Neural cell (in vitro differentiated cells): ENCODE measurements around the gene SHISA9. TPM values are rescaled to one million over a fixed set of nuclear protein-coding genes. Genes with fewer than 3 reads are reported as not detected.

Experiments
- H2AFZ ChIP-seq: fragments of 200-600, 300-800 bp; sonication (generic), shearing (Covaris generic); 2 replicates; pipeline ENCODE4 v1.6.0; 2014; ENCODE audit warnings: low read depth, mild to moderate bottlenecking, antibody characterized with exemption, low read length, moderate library complexity
- H3F3A ChIP-seq: fragments of 200-600 bp; shearing (Covaris generic); 2 replicates; pipeline ENCODE4 v1.6.1; 2016; ENCODE audit warnings: mild to moderate bottlenecking, moderate library complexity, mixed read lengths, antibody characterized with exemption, low read length; ENCODE audit not compliant: insufficient read depth, poor library complexity, severe bottlenecking
- H3K27ac ChIP-seq: fragments of 200-600, 300-800 bp; sonication (generic), shearing (Covaris generic); 2 replicates; pipeline ENCODE4 v1.5.1; 2014; ENCODE audit warnings: mild to moderate bottlenecking, low read length, moderate library complexity
- H3K27me3 ChIP-seq: fragments of 300-800, 200-600 bp; sonication (generic), shearing (Covaris generic); 2 replicates; pipeline ENCODE4 v1.6.0; 2014; ENCODE audit warnings: mild to moderate bottlenecking, low read depth, low read length, moderate library complexity; ENCODE audit not compliant: insufficient read depth
- H3K36me3 ChIP-seq: fragments of 300-800, 200-600 bp; sonication (generic), shearing (Covaris generic); 2 replicates; pipeline ENCODE4 v1.5.1; 2014; ENCODE audit warnings: mild to moderate bottlenecking, antibody characterized with exemption, low read length, moderate library complexity; ENCODE audit not compliant: insufficient read depth
- H3K4me2 ChIP-seq: fragments of 300-800, 200-600 bp; sonication (generic), shearing (Covaris generic); 2 replicates; pipeline ENCODE4 v1.6.0; 2014; ENCODE audit warnings: mild to moderate bottlenecking, low read length
- H3K4me3 ChIP-seq: fragments of 300-800, 200-600 bp; sonication (generic), shearing (Covaris generic); 2 replicates; pipeline ENCODE4 v1.5.1; 2014; ENCODE audit warnings: mild to moderate bottlenecking, low read length, moderate library complexity
- H3K79me2 ChIP-seq: fragments of 200-600 bp; shearing (Covaris generic); replicated peaks from 2 replicates; pipeline ENCODE4 v1.6.0; 2014; ENCODE audit warnings: mild to moderate bottlenecking, low read length, moderate library complexity; ENCODE audit not compliant: insufficient read depth
- H3K9ac ChIP-seq: fragments of 300-800, 200-600 bp; sonication (generic), shearing (Covaris generic); 2 replicates; pipeline ENCODE4 v1.6.1; 2016; ENCODE audit warnings: mild to moderate bottlenecking, low read length, mixed read lengths
- H3K9me2 ChIP-seq: fragments of 200-600 bp; shearing (Covaris generic); 2 replicates; pipeline ENCODE4 v1.6.1; 2016; ENCODE audit warnings: mild to moderate bottlenecking, low read length, mixed read lengths; ENCODE audit not compliant: insufficient read depth
- H3K9me3 ChIP-seq: fragments of 200-600, 300-800 bp; sonication (generic), shearing (Covaris generic); 2 replicates; pipeline ENCODE4 v1.6.1; 2016; ENCODE audit warnings: mild to moderate bottlenecking, mixed run types, low read length, moderate library complexity, mixed read lengths
- H4K20me1 ChIP-seq: fragments of 200-600 bp; shearing (Covaris generic); 2 replicates; pipeline ENCODE4 v1.6.1; 2016; ENCODE audit warnings: mild to moderate bottlenecking, mixed run types; ENCODE audit not compliant: insufficient read depth
- CTCF ChIP-seq: fragments of 450-650 bp; IDR thresholded peaks from 2 replicates; pipeline ENCODE4 v1.5.1; 2014; ENCODE audit warnings: antibody characterized with exemption, mild to moderate bottlenecking, moderate library complexity; ENCODE audit not compliant: poor library complexity, severe bottlenecking
- EP300 ChIP-seq: fragments of 450-650 bp; conservative IDR thresholded peaks from 2 replicates; pipeline ENCODE4 v1.6.1; 2014; ENCODE audit warnings: antibody characterized with exemption, mild to moderate bottlenecking, moderate library complexity; ENCODE audit not compliant: poor library complexity, severe bottlenecking
- EZH2 ChIP-seq: fragments of 200-600, 300-800 bp; shearing (Covaris generic), sonication (generic); IDR thresholded peaks from 2 replicates; pipeline ENCODE4 v1.6.1; 2014; ENCODE audit warnings: antibody characterized with exemption, low read length, borderline replicate concordance, mild to moderate bottlenecking; ENCODE audit not compliant: insufficient read depth, poor library complexity, severe bottlenecking
- MXI1 ChIP-seq: fragments of 450-650 bp; conservative IDR thresholded peaks from 2 replicates; pipeline ENCODE4 v1.6.1; 2014; ENCODE audit warnings: antibody characterized with exemption, mild to moderate bottlenecking; ENCODE audit not compliant: poor library complexity, severe bottlenecking
- POLR2AphosphoS5 ChIP-seq: IDR thresholded peaks from 2 replicates; pipeline ENCODE4 v1.6.1; 2012
- RAD21 ChIP-seq: fragments of 450-650 bp; conservative IDR thresholded peaks from 2 replicates; pipeline ENCODE4 v1.6.1; 2014; ENCODE audit warnings: antibody characterized with exemption, mild to moderate bottlenecking, moderate library complexity
- REST ChIP-seq: IDR thresholded peaks from 2 replicates; pipeline ENCODE4 v1.6.1; 2012; ENCODE audit warnings: borderline replicate concordance
- SMC3 ChIP-seq: fragments of 450-650 bp; conservative IDR thresholded peaks from 2 replicates; pipeline ENCODE4 v1.6.1; 2014; ENCODE audit warnings: antibody characterized with exemption, mild to moderate bottlenecking, moderate library complexity; ENCODE audit not compliant: poor library complexity
- TAF1 ChIP-seq: IDR thresholded peaks from 2 replicates; pipeline ENCODE4 v1.6.1; 2012; ENCODE audit warnings: low read depth
- polyA plus RNA-seq: library from polyadenylated mRNA; depleted of rRNA; stranded (reverse); fragments of >200 nt; gene quantifications from 2 replicates; pipeline ENCODE4 v1.2.3, GENCODE V29; 2014

SHISA9 gene
- polyA plus RNA-seq, 1 donor from 2014 or later: 2.0 TPM

GRCh38 chr16:13165024-13165423 lies 263.6 kb downstream of the SHISA9 start:
- H3K9ac ChIP-seq: no peak overlapping the region
- H3K4me3 ChIP-seq: no peak overlapping the region
- no peaks in the 10 kb centered on the region for H3K9me2 ChIP-seq
- no peaks in the 10 kb centered on the region for H4K20me1 ChIP-seq
- H3F3A ChIP-seq: no peaks in the 10 kb centered on the region
- no peaks in the 10 kb centered on the region for H3K79me2 ChIP-seq
- TF ChIP-seq POLR2AphosphoS5 (no peak), MXI1 (no peak), RAD21 (no peak), EZH2 (no peak), CTCF (no peak), SMC3 (no peak), EP300 (no peak), TAF1 (no peak), REST (no peak)
- no peak overlapping the region for H2AFZ ChIP-seq
- H3K9me3 ChIP-seq: no peaks in the 10 kb centered on the region
- H3K27ac ChIP-seq: no peak overlapping the region
- no peaks in the 10 kb centered on the region for H3K36me3 ChIP-seq
- H3K27me3 ChIP-seq: no peaks in the 10 kb centered on the region
- no peak overlapping the region for H3K4me2 ChIP-seq

- H3K4me2 ChIP-seq: no peak overlapping the region
Measured at GRCh38 chr16:13168091-13168572, 266.7 kb downstream of the SHISA9 start.

More at GRCh38 chr16:13168091-13168572, 266.7 kb downstream of the SHISA9 start:
- Histone ChIP-seq H2AFZ (peak overlapping the region; percentile 14), H3K9me3 (no peaks in the 10 kb centered on the region), H3K9me2 (no peaks in the 10 kb centered on the region), H3F3A (no peaks in the 10 kb centered on the region), H3K36me3 (no peaks in the 10 kb centered on the region), H3K4me3 (no peak overlapping the region), H3K27ac (no peak overlapping the region), H3K27me3 (no peaks in the 10 kb centered on the region), H3K9ac (no peak overlapping the region), H3K79me2 (no peaks in the 10 kb centered on the region), H4K20me1 (no peaks in the 10 kb centered on the region)
- TF ChIP-seq CTCF (no peak), EZH2 (no peak), EP300 (no peak), MXI1 (no peak), SMC3 (no peak), TAF1 (no peak), RAD21 (no peak), REST (no peak), POLR2AphosphoS5 (no peak)
